Lower lobe of right lung (tissue), 2 donors: ENCODE measurements around the gene ACTN1. TPM values are rescaled to one million over a fixed set of nuclear protein-coding genes. Genes with fewer than 3 reads are reported as not detected.
A peak's percentile ranks its signal among the peaks of the same experiment; 100 is the strongest.

Experiments used
- ATAC-seq, 2 donors: fragments of 200-7000 bp; cut with Tn5 transposase; one replicate each; pipeline ENCODE4 v1.9.1; 2020 to 2022; ENCODE audit warnings: mild to moderate bottlenecking in 2 of 2, moderate library complexity in 2 of 2
- DNase-seq: peaks from one replicate; pipeline ENCODE4 v3.0.0-alpha.2; 2020
- H3K27ac ChIP-seq: fragments of 200-600 bp; one replicate; pipeline ENCODE4 v1.8.0; 2022
- H3K27me3 ChIP-seq: fragments of 200-600 bp; one replicate; pipeline ENCODE4 v1.8.0; 2022; ENCODE audit warnings: low read depth
- H3K36me3 ChIP-seq: fragments of 200-600 bp; one replicate; pipeline ENCODE4 v1.8.0; 2022; ENCODE audit warnings: mild to moderate bottlenecking
- H3K4me1 ChIP-seq: fragments of 200-600 bp; one replicate; pipeline ENCODE4 v1.8.0; 2022
- H3K4me3 ChIP-seq: fragments of 200-600 bp; one replicate; pipeline ENCODE4 v1.8.0; 2022; ENCODE audit warnings: mild to moderate bottlenecking
- H3K9me3 ChIP-seq: fragments of 200-600 bp; one replicate; pipeline ENCODE4 v1.8.0; 2022
- CTCF ChIP-seq: fragments of 200-600 bp; IDR thresholded peaks from one replicate; pipeline ENCODE4 v1.8.0; 2022; ENCODE audit warnings: antibody characterized with exemption, mild to moderate bottlenecking
- intact Hi-C: fragments of 100-400 bp; cut with DNase I; formaldehyde crosslinking; loops from one replicate; pipeline ENCODE4 v1.11.0; 2022
- total RNA-seq: library from RNA; stranded (reverse); fragmentation: NEBNext Ultra II Directional; extraction: Animal tissue kit (Norgen Biotek cat#: 25700); gene quantifications from one replicate; pipeline ENCODE4 v1.2.1, GENCODE V29; 2021
- donor health status: DM: no; HTN: yes; CAD: no; lungs with severe emphysema.

The ACTN1 gene
- total RNA-seq, 1 donor from 2014 or later, result 124 TPM

GRCh38 chr14:68952531-68953195 lies 26.4 kb downstream of the ACTN1 start:
- no peak for TF ChIP-seq CTCF
- ATAC-seq (peak; percentile 9 to 25), DNase-seq (no peak)
- Histone ChIP-seq H3K9me3 (no peaks in the 10 kb centered on the region), H3K36me3 (no peaks in the 10 kb centered on the region), H3K4me3 (peak overlapping the region; percentile 0), H3K4me1 (peaks cover 96% of the 10 kb centered on the region), H3K27me3 (no peaks in the 10 kb centered on the region), H3K27ac (peak overlapping the region; percentile 60)
- intact Hi-C loops, result no loop called here

GRCh38 chr14:68951800-68952530 lies 27.1 kb downstream of the ACTN1 start:
- H3K4me3 ChIP-seq, result peak overlapping the region; percentile 0
- peak overlapping the region; percentile 65 for H3K27ac ChIP-seq
- DNase-seq, result no peak
- no peaks in the 10 kb centered on the region for H3K9me3 ChIP-seq
- intact Hi-C loops, result no loop called here
- H3K36me3 ChIP-seq, result no peaks in the 10 kb centered on the region
- ATAC-seq, result peak; percentile 20 to 24
- no peak for TF ChIP-seq CTCF
- peaks cover 96% of the 10 kb centered on the region for H3K4me1 ChIP-seq
- H3K27me3 ChIP-seq, result no peaks in the 10 kb centered on the region

DNA sequence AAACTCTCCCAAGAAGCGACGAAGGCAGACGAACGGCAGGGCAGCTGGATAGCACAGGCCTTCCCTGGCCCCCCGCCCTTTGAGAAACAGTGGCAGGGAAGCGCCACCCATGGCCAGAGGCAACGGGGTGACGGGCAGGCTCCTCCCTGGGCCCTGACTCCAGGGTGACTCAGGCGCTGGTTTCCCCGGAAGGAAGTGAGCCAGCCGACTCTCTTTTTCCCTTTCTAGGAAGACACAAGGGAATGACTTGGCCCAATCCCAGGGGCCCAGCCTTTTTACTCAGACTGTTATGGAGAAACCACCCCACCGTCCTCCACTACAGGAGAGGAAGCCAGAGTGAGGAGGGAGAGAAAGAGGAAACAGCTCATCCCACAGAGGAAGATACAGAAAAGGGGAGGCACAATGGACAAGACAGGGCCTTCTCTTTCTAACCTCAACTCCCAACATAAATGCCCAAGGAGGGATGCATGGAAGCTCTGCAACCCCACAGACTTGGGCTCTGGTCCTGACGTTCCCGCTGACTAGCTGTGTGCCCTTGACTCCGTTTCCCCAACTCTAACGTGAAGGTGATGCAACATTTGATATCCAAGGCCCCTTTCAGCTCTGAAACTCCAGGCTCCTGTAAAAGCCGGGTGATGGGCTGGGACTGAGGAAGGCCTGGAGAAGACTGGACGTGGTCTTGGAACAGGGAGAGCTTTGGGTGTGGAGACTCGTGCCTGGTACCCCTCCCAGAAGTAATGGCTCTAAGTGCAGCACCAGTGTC lies 27.9 kb downstream of the ACTN1 start:
- Histone ChIP-seq H3K4me1 (peaks cover 94% of the 10 kb centered on the region), H3K36me3 (no peaks in the 10 kb centered on the region), H3K9me3 (no peaks in the 10 kb centered on the region), H3K27ac (peak overlapping the region; percentile 65), H3K4me3 (no peak overlapping the region), H3K27me3 (no peaks in the 10 kb centered on the region)
- intact Hi-C loops, result no loop called here
- DNase-seq (peak; percentile 82), ATAC-seq (peak; percentile 68 to 76)
- no peak for TF ChIP-seq CTCF

DNA sequence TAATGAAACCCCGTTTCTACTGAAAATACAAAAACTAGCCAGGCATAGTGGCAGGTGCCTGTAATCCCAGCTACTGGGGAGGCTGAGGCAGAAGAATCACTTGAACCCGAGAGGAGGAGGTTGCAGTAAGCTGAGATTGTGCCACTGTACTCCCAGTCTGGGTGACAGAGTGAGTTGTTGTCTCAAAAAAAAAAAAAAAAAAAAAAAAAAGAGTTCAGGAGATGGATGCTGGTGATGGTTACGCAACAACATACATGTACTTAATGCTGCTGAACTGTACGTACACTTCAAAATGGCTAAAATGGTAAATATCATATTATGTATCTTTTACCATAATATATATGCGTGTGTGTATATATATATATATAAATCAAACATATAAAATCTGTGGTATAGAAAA lies 29.0 kb downstream of the ACTN1 start:
- ATAC-seq (no peak), DNase-seq (no peak)
- intact Hi-C loops, result no loop called here
- Histone ChIP-seq H3K4me3 (no peak overlapping the region), H3K9me3 (no peaks in the 10 kb centered on the region), H3K4me1 (peaks cover 94% of the 10 kb centered on the region), H3K36me3 (no peaks in the 10 kb centered on the region), H3K27me3 (no peaks in the 10 kb centered on the region), H3K27ac (no peak overlapping the region)
- TF ChIP-seq CTCF, result no peak

DNA sequence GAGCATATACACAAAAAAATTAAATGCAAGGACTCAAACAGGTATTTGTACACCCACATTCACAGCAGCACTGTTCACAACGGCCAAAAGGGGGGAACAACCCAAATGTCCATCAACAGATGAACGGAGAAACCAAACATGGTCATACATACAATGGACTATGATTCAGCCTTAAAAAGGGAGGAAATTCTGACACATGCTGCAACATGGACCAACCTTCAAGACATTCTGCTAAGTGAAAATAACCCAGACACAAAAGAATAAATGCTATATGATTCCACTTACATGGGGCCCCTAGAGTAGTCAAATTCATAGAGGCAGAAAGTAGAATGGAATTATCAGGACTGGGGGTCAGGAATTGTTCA lies 29.5 kb downstream of the ACTN1 start:
- Histone ChIP-seq H3K27me3 (no peaks in the 10 kb centered on the region), H3K27ac (peak overlapping the region; percentile 56), H3K4me1 (peaks cover 89% of the 10 kb centered on the region), H3K36me3 (no peaks in the 10 kb centered on the region), H3K9me3 (no peaks in the 10 kb centered on the region), H3K4me3 (no peak overlapping the region)
- DNase-seq, result no peak
- no peak for ATAC-seq
- TF ChIP-seq CTCF, result no peak
- intact Hi-C loops, result no loop called here
